ENCODE results near the gene USP32. TPM values are rescaled to one million over a fixed set of nuclear protein-coding genes. Genes with fewer than 3 reads are reported as not detected.

Gene USP32
- total and polyA plus RNA-seq, 10 of the 15 experiments (the other 5 are each of a cell fraction or from before 2014, with no cell fraction given), result 7.8 to 37.3 (median 25.5) TPM

DNA sequence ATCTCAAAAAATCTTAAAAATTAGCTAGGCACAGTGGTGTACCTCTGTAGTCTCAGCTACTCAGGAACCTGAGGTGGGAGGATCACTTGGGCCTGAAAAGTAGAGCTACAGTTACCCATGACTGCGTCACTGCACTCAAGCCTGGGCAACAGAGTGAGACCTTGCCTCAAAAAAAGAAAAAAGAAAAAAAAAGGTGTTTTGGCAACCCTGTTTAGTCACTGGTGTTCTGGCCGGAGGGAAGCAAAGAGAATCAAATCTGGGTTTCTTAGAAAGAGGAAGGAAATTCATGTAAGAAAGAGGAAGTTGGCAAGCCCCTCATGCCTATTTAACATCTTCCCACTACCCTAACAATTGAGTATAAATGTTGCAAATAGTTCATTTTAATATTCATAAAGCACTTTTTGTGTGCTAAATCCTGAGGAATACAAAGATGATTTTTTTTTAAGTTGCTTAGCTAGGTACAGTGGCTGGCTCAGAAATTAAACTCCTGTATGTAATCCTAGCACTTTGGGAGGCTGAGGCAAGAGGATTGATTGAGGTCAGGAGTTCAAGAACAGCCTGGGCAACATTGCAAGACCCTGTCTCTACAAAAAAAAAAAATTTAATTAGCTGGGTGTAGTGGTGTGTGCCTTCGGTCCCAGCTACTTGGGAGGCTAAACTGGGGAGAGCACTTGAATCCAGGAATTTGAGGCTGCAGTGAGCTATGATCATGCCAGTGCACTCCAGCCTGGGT is 6.5 kb upstream of the USP32 start (continued):
- TF ChIP-seq CTCF (IDR thresholded peaks at IDR 0.05 in 2 of 3, conservative IDR thresholded peaks at IDR 0.05 in 1 of 3; ENCODE audit: control insufficient read depth in 2 of 3, extremely low read depth in 1 of 3, insufficient read depth in 1 of 3, low read depth in 3 of 3, low read length in 3 of 3) (no peak), IKZF1 (conservative IDR thresholded peaks at IDR 0.05) (peak; percentile 52), NBN (IDR thresholded peaks at IDR 0.05) (peak; percentile 80; the same call in 1 of the 2 replicates), RELB (IDR thresholded peaks at IDR 0.05; ENCODE audit: low read depth) (peak; percentile 29; the same call in 1 of the 2 replicates), MXI1 (IDR thresholded peaks at IDR 0.05; ENCODE audit: low read depth, low read length) (no peak), CBX3 (IDR thresholded peaks at IDR 0.05; ENCODE audit: borderline replicate concordance, low read depth) (no peak), ZNF687 (IDR thresholded peaks at IDR 0.05) (0 out of 2 replicates have a peak, but pooled peaks have one; percentile 13), NR2F1 (conservative IDR thresholded peaks at IDR 0.05) (peak; percentile 61; the same call in 1 of the 2 replicates), TBL1XR1 (IDR thresholded peaks at IDR 0.05; ENCODE audit: low read depth, low read length) (no peak), EP300 (IDR thresholded peaks at IDR 0.05; ENCODE audit: borderline replicate concordance in 1 of 2, control insufficient read depth in 1 of 2, low read depth in 2 of 2, low read length in 2 of 2) (0 out of 4 replicates have a peak, but pooled peaks of 1 of the 2 experiments have one; percentile 19), CREB1 (IDR thresholded peaks at IDR 0.05; ENCODE audit: low read depth) (no peak), IKZF2 (IDR thresholded peaks at IDR 0.05) (peak; percentile 72 to 75; a peak in 3 of 4 replicates), RUNX3 (IDR thresholded peaks at IDR 0.05; ENCODE audit: low read length) (no peak), FOXM1 (IDR thresholded peaks at IDR 0.05; ENCODE audit: low read depth, low read length) (no peak), NFXL1 (IDR thresholded peaks at IDR 0.05; ENCODE audit: borderline replicate concordance) (peak; percentile 83), ATF7 (IDR thresholded peaks at IDR 0.05; ENCODE audit: low read depth) (peak; percentile 71), ZNF24 (IDR thresholded peaks at IDR 0.05) (no peak), MTA2 (IDR thresholded peaks at IDR 0.05; ENCODE audit: low read depth) (peak; percentile 72)
- TF ChIP-seq, protein P1, sequence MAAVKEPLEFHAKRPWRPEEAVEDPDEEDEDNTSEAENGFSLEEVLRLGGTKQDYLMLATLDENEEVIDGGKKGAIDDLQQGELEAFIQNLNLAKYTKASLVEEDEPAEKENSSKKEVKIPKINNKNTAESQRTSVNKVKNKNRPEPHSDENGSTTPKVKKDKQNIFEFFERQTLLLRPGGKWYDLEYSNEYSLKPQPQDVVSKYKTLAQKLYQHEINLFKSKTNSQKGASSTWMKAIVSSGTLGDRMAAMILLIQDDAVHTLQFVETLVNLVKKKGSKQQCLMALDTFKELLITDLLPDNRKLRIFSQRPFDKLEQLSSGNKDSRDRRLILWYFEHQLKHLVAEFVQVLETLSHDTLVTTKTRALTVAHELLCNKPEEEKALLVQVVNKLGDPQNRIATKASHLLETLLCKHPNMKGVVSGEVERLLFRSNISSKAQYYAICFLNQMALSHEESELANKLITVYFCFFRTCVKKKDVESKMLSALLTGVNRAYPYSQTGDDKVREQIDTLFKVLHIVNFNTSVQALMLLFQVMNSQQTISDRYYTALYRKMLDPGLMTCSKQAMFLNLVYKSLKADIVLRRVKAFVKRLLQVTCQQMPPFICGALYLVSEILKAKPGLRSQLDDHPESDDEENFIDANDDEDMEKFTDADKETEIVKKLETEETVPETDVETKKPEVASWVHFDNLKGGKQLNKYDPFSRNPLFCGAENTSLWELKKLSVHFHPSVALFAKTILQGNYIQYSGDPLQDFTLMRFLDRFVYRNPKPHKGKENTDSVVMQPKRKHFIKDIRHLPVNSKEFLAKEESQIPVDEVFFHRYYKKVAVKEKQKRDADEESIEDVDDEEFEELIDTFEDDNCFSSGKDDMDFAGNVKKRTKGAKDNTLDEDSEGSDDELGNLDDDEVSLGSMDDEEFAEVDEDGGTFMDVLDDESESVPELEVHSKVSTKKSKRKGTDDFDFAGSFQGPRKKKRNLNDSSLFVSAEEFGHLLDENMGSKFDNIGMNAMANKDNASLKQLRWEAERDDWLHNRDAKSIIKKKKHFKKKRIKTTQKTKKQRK (IDR thresholded peaks at IDR 0.05; ENCODE audit: low read depth, low read length), result no peak

All from GM12878 (cell line).